Stimulated activated CD4-positive, alpha-beta T cell treated with anti-CD3 and anti-CD28 coated beads, Interleukin-4, amount 100 ng/mL, for 24 hours (primary cell): ENCODE results near the gene PUS10.
A peak's percentile ranks its signal among the peaks of the same experiment; 100 is the strongest.
"Not testable (repeated sequence)": the region's sequence is repeated elsewhere in the genome, so short reads cannot be mapped to it uniquely, and the experiment has no call there.

Experiments
- DNase-seq: peaks from one replicate; pipeline ENCODE4 v3.0.0-alpha.2; 2020

The PUS10 gene, protein sequence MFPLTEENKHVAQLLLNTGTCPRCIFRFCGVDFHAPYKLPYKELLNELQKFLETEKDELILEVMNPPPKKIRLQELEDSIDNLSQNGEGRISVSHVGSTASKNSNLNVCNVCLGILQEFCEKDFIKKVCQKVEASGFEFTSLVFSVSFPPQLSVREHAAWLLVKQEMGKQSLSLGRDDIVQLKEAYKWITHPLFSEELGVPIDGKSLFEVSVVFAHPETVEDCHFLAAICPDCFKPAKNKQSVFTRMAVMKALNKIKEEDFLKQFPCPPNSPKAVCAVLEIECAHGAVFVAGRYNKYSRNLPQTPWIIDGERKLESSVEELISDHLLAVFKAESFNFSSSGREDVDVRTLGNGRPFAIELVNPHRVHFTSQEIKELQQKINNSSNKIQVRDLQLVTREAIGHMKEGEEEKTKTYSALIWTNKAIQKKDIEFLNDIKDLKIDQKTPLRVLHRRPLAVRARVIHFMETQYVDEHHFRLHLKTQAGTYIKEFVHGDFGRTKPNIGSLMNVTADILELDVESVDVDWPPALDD

GRCh38 chr2:61017556-61018317, at the start of gene PUS10, which contains the start of gene PEX13:
Gene PUS10 (minus strand): TSS chr2:61018255. CDS start chr2:61011890, 6,365 bp downstream.
Gene PEX13 (plus strand): TSS chr2:61017720. CDS start chr2:61017760, 40 bp downstream.
- peak; percentile 72 for DNase-seq

GRCh38 chr2:61065714-61066709, 48.0 kb upstream of the PUS10 start, which contains the start of gene SANBR:
Gene SANBR (plus strand): TSS chr2:61065871. CDS start chr2:61070351, 4,480 bp downstream.
- DNase-seq = peak; percentile 80

DNA sequence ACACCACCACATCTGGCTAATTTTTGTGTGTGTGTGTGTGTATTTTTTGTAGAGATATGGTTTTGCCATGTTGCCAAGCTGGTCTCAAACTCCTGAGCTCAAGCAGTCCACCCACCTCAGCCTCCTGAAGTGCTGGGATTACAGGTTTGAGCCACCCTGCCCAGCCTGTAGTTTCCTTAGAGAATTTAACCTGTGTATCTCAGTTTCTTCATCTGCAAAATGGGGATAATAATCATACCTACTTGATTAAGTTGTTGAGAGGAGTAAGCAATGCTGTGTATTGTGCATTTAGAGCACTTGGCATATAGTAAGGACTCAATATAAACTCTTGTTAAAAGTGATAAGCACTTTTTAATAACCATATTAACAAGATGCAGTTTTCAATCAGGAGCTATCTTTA, 41.3 kb upstream of the PUS10 start:
- DNase-seq = no peak

GRCh38 chr2:61057562-61057961, 39.5 kb upstream of the PUS10 start:
- no peak for DNase-seq

- DNase-seq = no peak
Observed at GRCh38 chr2:61055557-61055956, 37.5 kb upstream of the PUS10 start.

GRCh38 chr2:61045999-61046398, 27.9 kb upstream of the PUS10 start:
- DNase-seq = no peak

DNA sequence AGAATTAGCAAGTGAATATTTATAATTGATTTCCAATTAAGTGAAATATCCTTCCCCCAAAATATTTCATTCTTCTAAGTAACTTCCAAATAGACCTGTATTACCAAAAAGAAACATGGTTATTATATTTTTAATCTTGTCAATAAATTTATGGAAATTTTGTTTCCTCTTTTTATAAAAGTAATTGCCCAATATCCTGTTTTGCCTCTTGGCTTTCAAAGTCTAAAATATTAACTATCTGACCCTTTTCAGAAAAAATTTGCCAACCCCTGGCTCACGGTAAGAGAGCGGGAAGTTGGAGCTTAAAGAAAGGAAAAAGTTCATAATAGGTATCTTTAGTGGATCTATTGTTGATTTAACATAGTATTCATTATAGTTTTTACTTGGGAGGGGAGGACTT, 27.2 kb upstream of the PUS10 start:
- no peak for DNase-seq

DNA sequence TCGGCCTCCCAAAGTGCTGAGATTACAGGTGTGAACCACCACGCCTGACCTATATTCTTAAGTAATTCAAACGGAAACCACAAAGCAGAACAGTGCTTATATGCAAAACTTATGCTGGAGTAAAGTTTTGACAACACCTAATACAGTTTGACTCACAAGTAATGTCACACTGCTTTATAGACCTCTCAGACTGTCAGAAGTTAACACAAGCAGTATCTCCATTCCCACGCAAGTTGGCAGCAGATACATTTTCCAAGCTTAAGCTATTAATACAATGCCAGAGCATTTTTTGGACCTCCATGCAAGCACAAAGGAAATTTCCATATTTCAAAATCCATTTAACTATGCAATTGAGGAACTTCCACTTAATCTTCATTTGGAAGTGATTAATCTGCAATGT, 26.6 kb upstream of the PUS10 start:
- no peak for DNase-seq

DNA sequence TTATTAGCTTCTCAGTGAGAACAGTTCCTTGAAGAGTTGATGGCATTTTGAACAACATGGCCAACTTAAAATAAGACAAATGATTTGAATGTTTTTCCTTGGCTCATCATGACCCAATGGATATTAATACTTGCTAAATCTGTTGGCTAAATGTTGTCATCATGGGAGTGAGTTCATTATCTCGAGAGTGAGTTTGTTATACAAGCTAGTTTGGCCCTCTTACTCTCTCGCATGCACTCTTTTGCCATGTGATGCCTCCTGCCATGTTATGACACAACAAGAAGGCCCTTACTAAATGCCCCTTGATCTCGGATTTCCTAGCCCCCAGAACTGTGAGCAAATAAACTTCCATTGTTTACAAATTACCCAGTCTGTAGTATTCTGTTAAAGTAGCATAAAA, 24.8 kb upstream of the PUS10 start:
- DNase-seq = no peak

DNA sequence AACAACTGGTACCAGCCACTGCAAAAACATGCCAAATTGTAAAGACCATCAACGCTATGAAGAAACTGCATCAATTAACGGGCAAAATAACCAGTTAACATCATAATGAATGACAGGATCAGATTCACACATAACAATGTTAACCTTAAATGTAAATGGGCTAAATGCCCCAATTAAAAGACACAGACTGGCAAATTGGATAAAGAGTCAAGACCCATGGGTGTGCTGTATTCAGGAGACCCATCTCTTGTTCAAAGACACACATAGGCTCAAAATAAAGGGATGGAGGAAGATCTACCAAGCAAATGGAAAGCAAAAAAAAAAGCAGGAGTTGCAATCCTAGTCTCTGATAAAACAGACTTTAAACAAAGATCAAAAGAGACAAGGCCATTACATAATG, 18.6 kb upstream of the PUS10 start:
- not testable (repeated sequence) for DNase-seq

DNA sequence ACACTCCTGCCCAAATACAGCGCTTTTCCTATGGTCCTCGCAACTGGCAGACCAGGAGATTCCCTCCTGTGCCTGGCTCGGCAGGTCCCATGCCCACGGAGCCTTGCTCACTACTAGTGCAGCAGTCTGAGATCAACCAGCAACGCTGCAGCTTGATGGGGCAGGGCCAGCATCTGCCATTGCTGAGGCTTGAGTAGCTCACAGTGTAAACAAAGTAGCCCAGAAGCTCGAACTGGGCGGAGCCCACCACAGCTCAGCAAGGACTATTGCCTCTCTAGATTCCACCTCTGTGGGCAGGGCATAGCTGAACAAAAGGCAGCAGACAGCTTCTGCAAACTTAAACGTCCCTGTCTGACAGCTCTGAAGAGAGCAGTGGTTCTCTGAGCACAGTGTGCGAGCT, 16.5 kb upstream of the PUS10 start:
- DNase-seq = not testable (repeated sequence)

GRCh38 chr2:61029533-61029932, 11.5 kb upstream of the PUS10 start:
- no peak for DNase-seq

DNA sequence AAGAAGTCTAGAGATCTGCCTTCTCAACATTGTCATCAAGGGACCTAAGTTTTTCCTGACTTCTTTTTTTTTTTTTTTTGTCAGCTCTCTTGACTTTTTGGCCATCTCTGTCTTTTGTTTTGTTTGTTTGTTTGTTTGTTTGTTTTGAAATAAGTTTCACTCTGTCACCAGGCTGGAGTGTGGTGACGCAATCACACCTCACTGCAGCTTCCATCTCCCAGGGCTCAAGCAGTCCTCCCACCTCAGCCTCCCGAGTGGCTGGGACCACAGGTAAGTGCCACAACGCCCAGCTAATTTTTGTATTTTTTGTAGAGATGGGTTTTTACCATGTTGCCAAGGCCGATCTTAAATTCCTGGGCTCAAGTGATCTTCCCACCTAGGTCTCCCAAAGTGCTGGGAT, 5.6 kb upstream of the PUS10 start:
- no peak for DNase-seq

- DNase-seq = no peak
Observed at GRCh38 chr2:61021228-61021660, 3.2 kb upstream of the PUS10 start.

- no peak for DNase-seq
Observed at GRCh38 chr2:61018798-61019197, 743 bp upstream of the PUS10 start.

DNA sequence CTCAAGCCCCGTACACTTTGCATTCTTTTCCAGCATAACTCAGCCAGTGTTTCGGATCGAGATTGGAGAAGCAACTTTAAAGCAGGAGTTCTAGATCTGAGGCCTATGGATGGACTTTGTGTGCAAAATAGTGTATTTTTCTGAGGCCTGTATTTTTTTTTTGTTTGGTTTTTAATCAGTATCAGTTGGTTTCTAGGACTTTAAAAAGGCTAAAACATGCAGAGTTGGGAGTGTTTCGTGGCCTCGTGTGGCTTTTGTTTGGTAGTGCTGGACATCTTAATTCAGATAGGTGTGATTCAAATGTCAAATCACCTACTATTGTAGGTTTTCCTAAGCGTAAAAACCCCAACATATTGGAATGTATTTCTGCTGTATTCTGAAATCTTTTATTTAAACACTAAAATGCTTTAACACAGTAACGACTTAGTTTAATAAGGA, 282 bp upstream of the PUS10 start:
- DNase-seq = no peak

DNA sequence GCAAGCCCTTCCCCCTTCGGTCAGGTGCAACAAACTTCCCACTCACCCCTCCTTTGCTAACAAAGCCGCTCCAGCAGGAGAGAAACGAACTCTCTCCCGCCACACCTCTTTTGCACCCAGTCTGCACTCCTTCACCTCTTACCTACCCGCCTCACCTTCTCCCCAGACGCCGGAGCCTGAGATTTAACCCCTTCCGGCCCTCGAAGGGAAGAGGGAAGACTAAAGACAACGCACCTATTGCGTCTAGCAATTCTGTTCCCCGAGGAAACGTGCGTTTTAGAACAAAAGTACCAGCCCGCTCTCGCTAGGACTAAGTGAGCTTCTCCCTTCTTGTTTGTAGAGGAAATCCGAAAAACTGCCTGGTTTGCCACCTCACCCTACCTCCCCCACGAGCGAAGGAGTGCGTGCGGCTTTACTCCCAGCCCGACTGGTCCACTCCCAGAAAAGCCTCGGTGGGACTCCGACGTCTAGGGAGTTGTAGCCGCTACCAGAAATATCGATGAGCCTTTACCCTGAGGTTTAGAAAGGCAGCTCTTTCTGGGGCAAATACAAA, 976 bp downstream of the PUS10 start:
- DNase-seq = peak; percentile 73

DNA sequence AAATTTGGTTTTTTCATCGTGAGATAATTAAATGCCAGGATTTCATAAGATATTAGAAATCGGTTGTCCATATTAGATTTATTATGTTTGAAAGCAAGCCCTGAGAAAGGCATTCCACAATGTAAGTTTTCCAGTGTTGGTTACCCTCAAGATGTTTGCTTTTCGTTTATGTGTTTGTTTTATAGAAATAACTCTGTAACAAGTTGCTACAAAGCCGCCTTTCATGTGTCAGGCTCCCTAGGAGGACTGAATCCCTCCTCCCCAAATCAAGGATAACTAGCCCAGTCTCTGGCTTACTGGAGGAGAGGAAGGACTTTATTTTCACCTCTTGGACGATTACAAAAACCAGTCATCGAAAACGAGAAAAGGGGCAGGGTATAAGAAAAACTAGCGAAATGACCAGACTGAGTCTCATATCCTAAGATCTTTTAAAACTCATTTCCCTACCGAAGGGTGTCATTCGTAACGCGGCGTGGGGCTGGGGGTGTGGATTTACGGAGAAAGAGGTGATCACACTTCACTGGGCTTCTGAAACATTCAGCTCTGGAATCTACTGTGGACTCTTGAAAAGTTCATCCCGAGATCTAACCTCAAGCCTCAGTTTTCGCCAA, 1.6 kb downstream of the PUS10 start:
- peak; percentile 50 for DNase-seq

DNA sequence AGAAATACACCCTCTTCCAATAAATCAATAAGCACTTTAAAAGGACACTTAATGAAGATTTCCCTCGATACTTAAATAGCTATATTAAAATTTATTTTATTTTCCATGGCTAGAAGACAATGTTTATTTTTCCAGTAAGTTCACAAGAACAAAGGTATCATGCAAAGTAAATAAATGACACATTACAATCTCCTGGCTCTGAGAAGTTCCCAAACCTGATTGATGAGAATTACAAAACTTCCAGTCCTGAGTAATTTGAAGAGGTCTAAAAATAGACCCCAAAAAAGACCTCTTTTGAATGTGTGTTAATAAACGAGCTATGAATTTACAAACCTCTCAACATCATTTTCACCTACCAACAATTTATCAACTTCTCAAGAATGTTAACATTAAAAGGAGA, 2.1 kb downstream of the PUS10 start:
- DNase-seq = no peak

- DNase-seq = no peak
Observed at GRCh38 chr2:61014763-61015162, 3.3 kb downstream of the PUS10 start.

- DNase-seq = no peak
Observed at GRCh38 chr2:61013382-61013781, 4.7 kb downstream of the PUS10 start.

DNA sequence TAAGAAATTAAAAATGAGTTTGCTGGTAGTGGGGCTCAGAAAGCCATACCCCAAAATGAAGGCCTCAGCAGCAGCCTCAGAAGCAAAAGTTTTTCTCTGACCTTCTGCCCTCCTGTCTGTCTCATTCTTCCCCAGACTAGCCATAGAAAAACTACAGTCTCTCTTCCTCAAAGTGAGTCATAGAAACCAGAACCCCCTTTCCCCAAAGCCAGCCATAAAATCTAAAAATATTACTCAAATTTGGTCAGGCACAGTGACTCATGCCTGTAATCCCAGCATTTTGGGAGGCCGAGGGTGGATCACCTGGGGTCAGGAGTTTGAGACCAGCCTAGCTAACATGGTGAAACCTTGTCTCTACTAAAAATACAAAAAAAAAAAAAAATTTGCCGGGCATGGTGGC, 5.8 kb downstream of the PUS10 start:
- not testable (repeated sequence) for DNase-seq
